HG02678 (cell line): ENCODE results near the gene ADAMTS15.

Experiments used
- ATAC-seq: cut with Tn5 transposase; IDR thresholded peaks from one replicate; pipeline ENCODE4 v1.9.1; 2021; ENCODE audit warnings: mild to moderate bottlenecking, moderate library complexity; ENCODE audit not compliant: unreplicated experiment

Gene ADAMTS15

GRCh38 chr11:130457623-130458409, 9.4 kb downstream of the ADAMTS15 start:
- no peak for ATAC-seq

- no peak for ATAC-seq
Observed at GRCh38 chr11:130458410-130458729, 9.9 kb downstream of the ADAMTS15 start.

GRCh38 chr11:130459521-130459920, 11.1 kb downstream of the ADAMTS15 start:
- no peak for ATAC-seq

GRCh38 chr11:130462101-130462885, 13.8 kb downstream of the ADAMTS15 start:
- no peak for ATAC-seq

GRCh38 chr11:130462931-130463330, 14.5 kb downstream of the ADAMTS15 start:
- no peak for ATAC-seq

- ATAC-seq, result no peak
Observed at GRCh38 chr11:130464291-130464812, 15.9 kb downstream of the ADAMTS15 start.

- ATAC-seq, result no peak
Observed at GRCh38 chr11:130465263-130465662, 16.8 kb downstream of the ADAMTS15 start.

- ATAC-seq, result no peak
Observed at GRCh38 chr11:130467116-130467900, 18.9 kb downstream of the ADAMTS15 start.

GRCh38 chr11:130469181-130469580, 20.7 kb downstream of the ADAMTS15 start:
- no peak for ATAC-seq

- ATAC-seq, result no peak
Observed at GRCh38 chr11:130470832-130471706, 22.6 kb downstream of the ADAMTS15 start.

- no peak for ATAC-seq
Observed at GRCh38 chr11:130471731-130472433, 23.4 kb downstream of the ADAMTS15 start.

- no peak for ATAC-seq
Observed at GRCh38 chr11:130472434-130472961, 24.1 kb downstream of the ADAMTS15 start.

GRCh38 chr11:130473056-130473794, 24.8 kb downstream of the ADAMTS15 start:
- ATAC-seq, result no peak

- no peak for ATAC-seq
Observed at GRCh38 chr11:130473795-130474377, 25.4 kb downstream of the ADAMTS15 start.

- ATAC-seq, result no peak
Observed at GRCh38 chr11:130474637-130475400, 26.4 kb downstream of the ADAMTS15 start.

- ATAC-seq, result no peak
Observed at GRCh38 chr11:130475426-130476053, 27.1 kb downstream of the ADAMTS15 start.
